IMR-90 (cell line): ENCODE data around the gene GADD45GIP1. TPM values are rescaled to one million over a fixed set of nuclear protein-coding genes. Genes with fewer than 3 reads are reported as not detected.

Source experiments
- ATAC-seq: fragments of 200-7000 bp; cut with Tn5 transposase; 2 replicates; pipeline ENCODE4 v1.9.1; 2020; ENCODE audit warnings: low read depth, mild to moderate bottlenecking, moderate library complexity
- BruUV-seq: library from RNA; stranded (reverse); fragments of 400-500 nt; replicated peaks from 2 replicates; lab custom pipeline; 2021; lab: Mats Ljungman, UMichigan
- CTCF ChIA-PET: fragments of 300-600 bp; formaldehyde crosslinking; extraction: SDS; loops from one replicate; lab custom pipeline; 2021; ENCODE audit warnings: antibody characterized with exemption; lab: Yijun Ruan, JAX
- POLR2A ChIA-PET: fragments of 300-600 bp; sonication (Branson Sonifier 250); formaldehyde crosslinking; loops from one replicate; lab custom pipeline; 2022; ENCODE audit warnings: antibody characterized with exemption; ENCODE audit not compliant: unreplicated experiment; lab: Charles Lee
- DNase-seq: peaks from one replicate; pipeline ENCODE4 v3.0.0; 2013
- H2AFZ ChIP-seq: replicated peaks from 2 replicates; pipeline ENCODE3; 2013; ENCODE audit warnings: low read length, mild to moderate bottlenecking; ENCODE audit not compliant: poor library complexity
- H2AK5ac ChIP-seq: 2 replicates; pipeline ENCODE4 v1.6.1; 2013; ENCODE audit warnings: low read depth, low read length, inconsistent platforms
- H2AK9ac ChIP-seq: replicated peaks from 2 replicates; pipeline ENCODE3; 2013; ENCODE audit warnings: mild to moderate bottlenecking, low read depth, low read length, moderate library complexity; ENCODE audit not compliant: poor library complexity
- H2BK120ac ChIP-seq: 2 replicates; pipeline ENCODE4 v1.6.1; 2013; ENCODE audit warnings: low read depth, low read length, inconsistent platforms
- H2BK15ac ChIP-seq: 3 replicates; pipeline ENCODE4 v1.6.1; 2013; ENCODE audit warnings: low read depth, low read length, inconsistent platforms
- H2BK20ac ChIP-seq: 2 replicates; pipeline ENCODE4 v1.6.1; 2013; ENCODE audit warnings: low read depth, mild to moderate bottlenecking, inconsistent platforms, low read length, moderate library complexity
- H2BK5ac ChIP-seq: 2 replicates; pipeline ENCODE4 v1.6.1; 2013; ENCODE audit warnings: mild to moderate bottlenecking, low read depth, low read length, inconsistent platforms; ENCODE audit not compliant: poor library complexity, severe bottlenecking
- H3K14ac ChIP-seq: replicated peaks from 2 replicates; pipeline ENCODE4 v1.6.1; 2013; ENCODE audit warnings: low read depth, low read length, inconsistent platforms
- H3K18ac ChIP-seq: 2 replicates; pipeline ENCODE4 v1.6.1; 2013; ENCODE audit warnings: low read depth, low read length, control low read depth
- H3K23ac ChIP-seq: 2 replicates; pipeline ENCODE4 v1.6.1; 2013; ENCODE audit warnings: low read depth, low read length, inconsistent platforms
- H3K27ac ChIP-seq: 2 replicates; pipeline ENCODE4 v1.5.1; 2013; ENCODE audit warnings: mild to moderate bottlenecking, control low read depth, low read length; ENCODE audit not compliant: insufficient read depth
- H3K27me3 ChIP-seq: 2 replicates; pipeline ENCODE4 v1.6.1; 2013; ENCODE audit warnings: low read length; ENCODE audit not compliant: control insufficient read depth, insufficient read depth
- H3K36me3 ChIP-seq: 2 replicates; pipeline ENCODE4 v1.6.1; 2013; ENCODE audit warnings: low read length, mixed read lengths; ENCODE audit not compliant: control insufficient read depth, insufficient read depth
- H3K4ac ChIP-seq: 2 replicates; pipeline ENCODE4 v1.6.1; 2013; ENCODE audit warnings: low read depth, low read length, inconsistent platforms
- H3K4me1 ChIP-seq: 2 replicates; pipeline ENCODE4 v1.6.1; 2013; ENCODE audit warnings: low read length, mixed read lengths; ENCODE audit not compliant: control insufficient read depth, insufficient read depth
- H3K4me2 ChIP-seq: 2 replicates; pipeline ENCODE4 v1.6.1; 2013; ENCODE audit warnings: low read depth, mild to moderate bottlenecking, control low read depth, low read length, moderate library complexity
- H3K4me3 ChIP-seq: 2 replicates; pipeline ENCODE4 v1.5.1; 2013; ENCODE audit warnings: low read depth, mild to moderate bottlenecking, control low read depth, low read length, moderate library complexity; ENCODE audit not compliant: insufficient read depth
- H3K56ac ChIP-seq: 2 replicates; pipeline ENCODE4 v1.6.1; 2013; ENCODE audit warnings: low read length, inconsistent platforms; ENCODE audit not compliant: insufficient read depth; ENCODE audit errors: extremely low read depth
- H3K79me1 ChIP-seq, 2 experiments: 2 replicates each; pipeline ENCODE4 v1.6.1; 2013; ENCODE audit warnings: low read length in 2 of 2, inconsistent platforms in 1 of 2, low read depth in 1 of 2
- H3K9ac ChIP-seq: 2 replicates; pipeline ENCODE4 v1.6.1; 2013; ENCODE audit warnings: low read depth, low read length, control low read depth
- H3K9me1 ChIP-seq: 2 replicates; pipeline ENCODE4 v1.6.1; 2013; ENCODE audit warnings: low read length, inconsistent platforms; ENCODE audit not compliant: insufficient read depth
- H3K9me3 ChIP-seq: 2 replicates; pipeline ENCODE4 v1.6.1; 2013; ENCODE audit warnings: low read length; ENCODE audit not compliant: control insufficient read depth, insufficient read depth
- H4K20me1 ChIP-seq: 2 replicates; pipeline ENCODE4 v1.6.1; 2013; ENCODE audit warnings: low read length, inconsistent platforms; ENCODE audit not compliant: insufficient read depth
- H4K5ac ChIP-seq: 2 replicates; pipeline ENCODE4 v1.6.1; 2013; ENCODE audit warnings: mild to moderate bottlenecking, low read depth, low read length, control low read depth
- H4K8ac ChIP-seq, 2 experiments: 2 replicates each; pipeline ENCODE4 v1.6.1; 2013; ENCODE audit warnings: low read depth in 2 of 2, low read length in 2 of 2, control low read depth in 1 of 2, inconsistent platforms in 1 of 2
- H4K91ac ChIP-seq: 2 replicates; pipeline ENCODE4 v1.6.1; 2013; ENCODE audit warnings: low read depth, low read length, inconsistent platforms; ENCODE audit not compliant: insufficient read depth
- BHLHE40 ChIP-seq: fragments of 150-350 bp; IDR thresholded peaks from 2 replicates; pipeline ENCODE4 v1.6.1; 2016; ENCODE audit warnings: mild to moderate bottlenecking, low read depth, low read length
- CEBPB ChIP-seq: IDR thresholded peaks from 2 replicates; pipeline ENCODE4 v1.6.1; 2012; ENCODE audit warnings: low read depth, low read length, improper control_type of control experiment
- CHD1 ChIP-seq: IDR thresholded peaks from 2 replicates; pipeline ENCODE4 v1.6.1; 2012; ENCODE audit warnings: low read depth, low read length, improper control_type of control experiment
- CTCF ChIP-seq: conservative IDR thresholded peaks from 2 replicates; pipeline ENCODE4 v1.5.1; 2012; ENCODE audit warnings: mild to moderate bottlenecking, low read depth, low read length, improper control_type of control experiment
- ELK1 ChIP-seq: fragments of 150-350 bp; IDR thresholded peaks from 2 replicates; pipeline ENCODE4 v1.6.1; 2016; ENCODE audit warnings: low read depth, mild to moderate bottlenecking, low read length, moderate library complexity, borderline replicate concordance
- FOS ChIP-seq: fragments of 150-350 bp; IDR thresholded peaks from 2 replicates; pipeline ENCODE4 v1.6.1; 2016; ENCODE audit warnings: low read depth, low read length
- MAFK ChIP-seq: IDR thresholded peaks from 2 replicates; pipeline ENCODE4 v1.6.1; 2012; ENCODE audit warnings: low read depth, low read length, improper control_type of control experiment
- MAZ ChIP-seq: IDR thresholded peaks from 2 replicates; pipeline ENCODE4 v1.6.1; 2012; ENCODE audit warnings: low read depth, mild to moderate bottlenecking, low read length, improper control_type of control experiment, moderate library complexity, borderline replicate concordance
- MXI1 ChIP-seq: IDR thresholded peaks from 2 replicates; pipeline ENCODE4 v1.6.1; 2012; ENCODE audit warnings: low read depth, mild to moderate bottlenecking, low read length, moderate library complexity, borderline replicate concordance
- NFE2L2 ChIP-seq: fragments of 150-350 bp; IDR thresholded peaks from 2 replicates; pipeline ENCODE4 v1.6.1; 2016; ENCODE audit warnings: low read depth, mild to moderate bottlenecking, low read length
- POLR2A ChIP-seq: IDR thresholded peaks from 2 replicates; pipeline ENCODE4 v1.6.1; 2012; ENCODE audit warnings: mild to moderate bottlenecking, low read depth, low read length
- RAD21 ChIP-seq: IDR thresholded peaks from 2 replicates; pipeline ENCODE4 v1.6.1; 2012; ENCODE audit warnings: low read length, improper control_type of control experiment
- RCOR1 ChIP-seq: IDR thresholded peaks from 2 replicates; pipeline ENCODE4 v1.6.1; 2012; ENCODE audit warnings: mild to moderate bottlenecking, low read length, improper control_type of control experiment; ENCODE audit not compliant: insufficient replicate concordance
- RFX5 ChIP-seq: IDR thresholded peaks from 2 replicates; pipeline ENCODE4 v1.8.0; 2012; ENCODE audit warnings: low read depth, mild to moderate bottlenecking, low read length, moderate library complexity
- SMC3 ChIP-seq: fragments of 150-350 bp; IDR thresholded peaks from 2 replicates; pipeline ENCODE4 v1.6.1; 2016; ENCODE audit warnings: low read depth, mild to moderate bottlenecking, antibody characterized with exemption, low read length, moderate library complexity
- USF2 ChIP-seq: fragments of 150-350 bp; IDR thresholded peaks from 2 replicates; pipeline ENCODE4 v1.6.1; 2017; ENCODE audit warnings: mild to moderate bottlenecking, antibody characterized with exemption, low read length, low read depth
- WGBS, 2 experiments: methylation state at CpG; one replicate each; pipeline versions ENCODE4 v1.1.5 to v1.1.7; 2013; ENCODE audit warnings: missing lambda C conversion rate in 2 of 2; ENCODE audit not compliant: insufficient read length in 1 of 2; ENCODE audit errors: extremely low coverage in 2 of 2; 5-methylcytosine and 5-hydroxymethylcytosine counted together
- dilution Hi-C: fragments of 300-500 bp; cut with HindIII; formaldehyde crosslinking; loops from one replicate; pipeline ENCODE4 v1.14.3; 2018; ENCODE audit warnings: low sequenced_read_pairs; ENCODE audit not compliant: unreplicated experiment
- in situ Hi-C: fragments of 300-500 bp; cut with MboI; formaldehyde crosslinking; loops from 3 replicates; pipeline ENCODE4 v1.14.3; 2019; ENCODE audit warnings: low sequenced_read_pairs, inconsistent platforms, mixed read lengths
- intact Hi-C: fragments of 100-400 bp; cut with micrococcal nuclease; formaldehyde crosslinking; loops from 2 replicates; pipeline ENCODE4 v1.10.0; 2022
- polyA plus RNA-seq, 3 experiments: library from polyadenylated mRNA; depleted of rRNA; stranded (reverse); fragments of >200 nt; gene quantifications; 2 replicates each; pipeline ENCODE4 v1.2.3, GENCODE V29; 2012; ENCODE audit warnings: low replicate concordance in 1 of 3
- total RNA-seq: library from RNA; depleted of rRNA; stranded (reverse); fragments of >200 nt; gene quantifications from 2 replicates; pipeline ENCODE4 v1.2.3, GENCODE V29; 2012

Gene GADD45GIP1
- total and polyA plus RNA-seq, 2 of the 4 experiments (the other 2 are of a cell fraction), result 13.3 to 42.4 TPM

GRCh38 chr19:12992729-12993128 is 35.7 kb upstream of the GADD45GIP1 start:
- no peak overlapping the region for H2BK20ac ChIP-seq
- BruUV-seq, result no TSS peak
- POLR2A ChIA-PET, result no interaction called here

More at GRCh38 chr19:12992729-12993128, 35.7 kb upstream of the GADD45GIP1 start:
- dilution Hi-C loops (no loop called here), intact Hi-C loops (no loop called here), in situ Hi-C loops (loop anchor here (25.0 kb wide), 1 partner anchor 745 kb away; a partner anchor contains a TSS)
- Histone ChIP-seq H3K4me1 (peaks cover 12% of the 10 kb centered on the region), H2AFZ (no peak overlapping the region), H4K91ac (no peak overlapping the region), H3K4me2 (no peak overlapping the region), H4K8ac (no peak overlapping the region), H3K79me1 (peaks cover 8 to 22% of the 10 kb centered on the region in 2 experiments; a peak in 3 of 4 replicates), H2AK9ac (no peak overlapping the region), H3K4ac (no peak overlapping the region), H3K14ac (no peak overlapping the region), H2BK5ac (no peak overlapping the region), H3K9me3 (no peaks in the 10 kb centered on the region), H3K36me3 (no peaks in the 10 kb centered on the region), H3K9me1 (peaks cover 10% of the 10 kb centered on the region; the same call in 1 of the 2 replicates), H2BK15ac (no peak overlapping the region), H4K20me1 (peaks cover 12% of the 10 kb centered on the region), H4K5ac (no peak overlapping the region), H3K27ac (no peak overlapping the region), H3K23ac (no peak overlapping the region), H3K4me3 (no peak overlapping the region), H3K18ac (no peak overlapping the region), H3K9ac (no peak overlapping the region), H2BK120ac (no peak overlapping the region), H2AK5ac (no peak overlapping the region), H3K27me3 (no peaks in the 10 kb centered on the region), H3K56ac (no peak overlapping the region)
- no CpG with 5 or more reads among the region's 11 CpGs for WGBS, 2 experiments
- no peak for ATAC-seq
- TF ChIP-seq POLR2A (no peak), BHLHE40 (no peak), RFX5 (no peak), CEBPB (no peak), CHD1 (no peak), MAFK (no peak), FOS (no peak), USF2 (no peak), SMC3 (no peak), NFE2L2 (no peak), MAZ (no peak), RAD21 (no peak), MXI1 (no peak), ELK1 (no peak), CTCF (no peak), RCOR1 (no peak)
- CTCF ChIA-PET, result interaction anchor here (3.3 kb wide), 1 partner anchor 69 kb away, joined by 10 read pairs; no protein-coding TSS in a partner anchor
- DNase-seq, result no peak
